GM12878 (cell line): Measurements from ENCODE around the gene IRF1. TPM values are rescaled to one million over a fixed set of nuclear protein-coding genes. Genes with fewer than 3 reads are reported as not detected.
A peak's percentile ranks its signal among the peaks of the same experiment; 100 is the strongest.

Source experiments
- ATF2 ChIP-seq: IDR thresholded peaks from 2 replicates; pipeline ENCODE4 v1.6.1; 2012; ENCODE audit warnings: low read length, inconsistent platforms
- BCL11A ChIP-seq: IDR thresholded peaks from 2 replicates; pipeline ENCODE4 v1.6.1; 2011; ENCODE audit warnings: low read depth, low read length
- BCLAF1 ChIP-seq: fragments of 450-650 bp; IDR thresholded peaks from 2 replicates; pipeline ENCODE4 v1.6.1; 2017; ENCODE audit warnings: antibody characterized with exemption, mild to moderate bottlenecking, moderate library complexity
- BRCA1 ChIP-seq: IDR thresholded peaks from 2 replicates; pipeline ENCODE4 v1.6.1; 2011; ENCODE audit warnings: low read depth, low read length, improper control_type of control experiment
- CBX3 ChIP-seq: fragments of 200-600 bp; sonication (generic); IDR thresholded peaks from 2 replicates; pipeline ENCODE4 v1.6.1; 2016; ENCODE audit warnings: low read depth, borderline replicate concordance
- CBX5 ChIP-seq: sonication (generic); IDR thresholded peaks from 2 replicates; pipeline ENCODE4 v1.6.1; 2016; ENCODE audit warnings: low read depth, moderate library complexity, mild to moderate bottlenecking, inconsistent platforms
- CEBPB ChIP-seq, 2 experiments: fragments of 150-350 bp in 1 of 2; IDR thresholded peaks; 2 replicates each; pipeline ENCODE4 v1.6.1; 2012 to 2014; ENCODE audit warnings: low read depth in 2 of 2, low read length in 2 of 2, borderline replicate concordance in 1 of 2, inconsistent platforms in 1 of 2
- CEBPZ ChIP-seq: fragments of 150-350 bp; IDR thresholded peaks from 2 replicates; pipeline ENCODE4 v1.6.1; 2016; ENCODE audit warnings: low read depth, low read length
- CREB1 ChIP-seq: IDR thresholded peaks from 2 replicates; pipeline ENCODE4 v1.6.1; 2012; ENCODE audit warnings: low read depth, mild to moderate bottlenecking, inconsistent platforms
- DPF2 ChIP-seq: fragments of 450-650 bp; IDR thresholded peaks from 2 replicates; pipeline ENCODE4 v1.6.1; 2017; ENCODE audit warnings: mild to moderate bottlenecking
- MEF2A ChIP-seq: IDR thresholded peaks from 2 replicates; pipeline ENCODE4 v1.6.1; 2011; ENCODE audit warnings: low read depth, mild to moderate bottlenecking, low read length, moderate library complexity; ENCODE audit not compliant: insufficient read depth
- PAX5 ChIP-seq: IDR thresholded peaks from 2 replicates; pipeline ENCODE4 v1.6.1; 2011; ENCODE audit warnings: low read depth, low read length, borderline replicate concordance
- RAD21 ChIP-seq: IDR thresholded peaks from 2 replicates; pipeline ENCODE4 v1.6.1; 2011; ENCODE audit warnings: mild to moderate bottlenecking, low read depth, low read length, moderate library complexity; ENCODE audit not compliant: insufficient read depth
- SIN3A ChIP-seq: IDR thresholded peaks from 2 replicates; pipeline ENCODE4 v1.6.1; 2012; ENCODE audit warnings: low read depth, low read length, improper control_type of control experiment
- SIX5 ChIP-seq: IDR thresholded peaks from 2 replicates; pipeline ENCODE4 v1.6.1; 2011; ENCODE audit warnings: mild to moderate bottlenecking, low read depth, low read length, moderate library complexity; ENCODE audit not compliant: severe bottlenecking
- SMARCA5 ChIP-seq: fragments of 450-650 bp; IDR thresholded peaks from 2 replicates; pipeline ENCODE4 v1.6.1; 2017; ENCODE audit warnings: mild to moderate bottlenecking
- SREBF2 ChIP-seq: IDR thresholded peaks from 2 replicates; pipeline ENCODE4 v1.6.1; 2012; ENCODE audit warnings: mild to moderate bottlenecking, low read length
- TCF3 ChIP-seq: IDR thresholded peaks from 2 replicates; pipeline ENCODE4 v1.6.1; 2012; ENCODE audit warnings: low read depth, mild to moderate bottlenecking, low read length, borderline replicate concordance; ENCODE audit not compliant: insufficient read depth
- ZNF24 ChIP-seq: fragments of 450-650 bp; IDR thresholded peaks from 2 replicates; pipeline ENCODE4 v1.6.1; 2017; ENCODE audit warnings: antibody characterized with exemption, mild to moderate bottlenecking
- polyA plus RNA-seq, 11 experiments: library from polyadenylated mRNA; depleted of rRNA in 4 of 11; unstranded in 6 of 11; stranded (reverse) in 5 of 11; fragments of >200 nt; fragmentation: Nextera tagmentation in 4 of 11; fragmentation: Illumina TruSeq in 1 of 11; extraction: Ambion mirVana in 4 of 11; extraction: Trizol in 1 of 11; gene quantifications; 1 replicate in 1 of 11; 2 replicates in 10 of 11; pipeline versions ENCODE4 v1.2.1 to v1.2.3, GENCODE V29; 2011 to 2016; ENCODE audit warnings: inconsistent platforms in 2 of 11, missing spikeins in 2 of 11, low read depth in 1 of 11
- total RNA-seq, 4 experiments: library from RNA; depleted of rRNA in 3 of 4; stranded (reverse); fragments of >200 nt in 3 of 4; fragmentation: Illumina TruSeq in 1 of 4; extraction: Trizol in 1 of 4; gene quantifications; 2 replicates each; pipeline versions ENCODE4 v1.2.1 to v1.2.3, GENCODE V29; 2013 to 2021
- TF ChIP-seq, protein P1 (sequence below): fragments of 450-650 bp; formaldehyde crosslinking; IDR thresholded peaks from 2 replicates; pipeline ENCODE4 v1.5.0; 2022; ENCODE audit warnings: mild to moderate bottlenecking, missing genetic modification characterization

Gene IRF1
- total and polyA plus RNA-seq, 10 of the 15 experiments (the other 5 are each of a cell fraction or from before 2014, with no cell fraction given): 6.9 to 68.0 (median 49.6) TPM

- TF ChIP-seq CEBPZ: no peak
- TF ChIP-seq, protein P1, sequence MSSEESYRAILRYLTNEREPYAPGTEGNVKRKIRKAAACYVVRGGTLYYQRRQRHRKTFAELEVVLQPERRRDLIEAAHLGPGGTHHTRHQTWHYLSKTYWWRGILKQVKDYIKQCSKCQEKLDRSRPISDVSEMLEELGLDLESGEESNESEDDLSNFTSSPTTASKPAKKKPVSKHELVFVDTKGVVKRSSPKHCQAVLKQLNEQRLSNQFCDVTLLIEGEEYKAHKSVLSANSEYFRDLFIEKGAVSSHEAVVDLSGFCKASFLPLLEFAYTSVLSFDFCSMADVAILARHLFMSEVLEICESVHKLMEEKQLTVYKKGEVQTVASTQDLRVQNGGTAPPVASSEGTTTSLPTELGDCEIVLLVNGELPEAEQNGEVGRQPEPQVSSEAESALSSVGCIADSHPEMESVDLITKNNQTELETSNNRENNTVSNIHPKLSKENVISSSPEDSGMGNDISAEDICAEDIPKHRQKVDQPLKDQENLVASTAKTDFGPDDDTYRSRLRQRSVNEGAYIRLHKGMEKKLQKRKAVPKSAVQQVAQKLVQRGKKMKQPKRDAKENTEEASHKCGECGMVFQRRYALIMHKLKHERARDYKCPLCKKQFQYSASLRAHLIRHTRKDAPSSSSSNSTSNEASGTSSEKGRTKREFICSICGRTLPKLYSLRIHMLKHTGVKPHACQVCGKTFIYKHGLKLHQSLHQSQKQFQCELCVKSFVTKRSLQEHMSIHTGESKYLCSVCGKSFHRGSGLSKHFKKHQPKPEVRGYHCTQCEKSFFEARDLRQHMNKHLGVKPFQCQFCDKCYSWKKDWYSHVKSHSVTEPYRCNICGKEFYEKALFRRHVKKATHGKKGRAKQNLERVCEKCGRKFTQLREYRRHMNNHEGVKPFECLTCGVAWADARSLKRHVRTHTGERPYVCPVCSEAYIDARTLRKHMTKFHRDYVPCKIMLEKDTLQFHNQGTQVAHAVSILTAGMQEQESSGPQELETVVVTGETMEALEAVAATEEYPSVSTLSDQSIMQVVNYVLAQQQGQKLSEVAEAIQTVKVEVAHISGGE: no peak
- TF ChIP-seq SIN3A: 0 out of 2 replicates have a peak, but pooled peaks have one; percentile 23
- TF ChIP-seq ATF2: no peak
- no peak for TF ChIP-seq ZNF24
- TF ChIP-seq DPF2: peak; percentile 95
- no peak for TF ChIP-seq BCLAF1
- peak; percentile 74 for TF ChIP-seq BCL11A
- 0 out of 2 replicates have a peak, but pooled peaks have one; percentile 45 for TF ChIP-seq MEF2A
- TF ChIP-seq CREB1: no peak
- TF ChIP-seq SREBF2: no peak
- peak; percentile 62 for TF ChIP-seq PAX5
- no peak for TF ChIP-seq CBX5
- 0 out of 2 replicates have a peak, but pooled peaks have one; percentile 59 for TF ChIP-seq TCF3
- no peak for TF ChIP-seq SIX5
- TF ChIP-seq CBX3: no peak
- no peak for TF ChIP-seq BRCA1
- peak; percentile 85; the same call in 1 of the 2 replicates for TF ChIP-seq SMARCA5
- TF ChIP-seq CEBPB (IDR thresholded peaks at IDR 0.05; ENCODE audit: borderline replicate concordance in 1 of 2, low read depth in 2 of 2, low read length in 2 of 2): no peak
- TF ChIP-seq RAD21: no peak
Measured at GRCh38 chr5:132467287-132467984, 23.1 kb downstream of the IRF1 start (continued).
